GM18505 (cell line): ENCODE results near the gene CAMK2B.

Experiments
- ATAC-seq: cut with Tn5 transposase; IDR thresholded peaks from one replicate; pipeline ENCODE4 v1.9.1; 2021; ENCODE audit not compliant: unreplicated experiment
- POLR2A ChIP-seq: IDR thresholded peaks from 4 replicates; pipeline ENCODE4 v1.6.1; 2011; ENCODE audit warnings: borderline replicate concordance; ENCODE audit not compliant: insufficient read depth, insufficient read length; ENCODE audit errors: extremely low read depth

Gene CAMK2B

DNA sequence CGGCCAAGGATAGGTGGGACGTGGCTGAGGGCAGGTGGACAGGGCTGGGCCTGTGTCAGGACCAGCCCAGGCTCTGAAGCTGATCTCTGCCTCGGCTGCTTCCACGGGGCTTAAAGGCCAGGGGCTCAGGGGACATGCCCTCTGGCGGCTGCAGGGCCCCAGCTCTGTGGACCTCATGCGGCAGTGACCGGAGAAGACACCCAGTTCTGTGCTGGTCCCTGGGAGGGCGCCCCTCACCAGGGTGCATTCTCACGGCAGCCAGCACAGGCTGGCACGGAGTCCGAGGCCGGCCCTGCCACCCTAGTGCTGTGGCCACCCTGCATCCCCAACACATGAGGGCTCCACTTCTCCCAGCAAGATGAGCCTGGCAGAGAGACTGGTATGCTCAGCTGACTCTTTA, 94.3 kb downstream of the CAMK2B start:
- ATAC-seq: no peak
- no peak for TF ChIP-seq POLR2A

DNA sequence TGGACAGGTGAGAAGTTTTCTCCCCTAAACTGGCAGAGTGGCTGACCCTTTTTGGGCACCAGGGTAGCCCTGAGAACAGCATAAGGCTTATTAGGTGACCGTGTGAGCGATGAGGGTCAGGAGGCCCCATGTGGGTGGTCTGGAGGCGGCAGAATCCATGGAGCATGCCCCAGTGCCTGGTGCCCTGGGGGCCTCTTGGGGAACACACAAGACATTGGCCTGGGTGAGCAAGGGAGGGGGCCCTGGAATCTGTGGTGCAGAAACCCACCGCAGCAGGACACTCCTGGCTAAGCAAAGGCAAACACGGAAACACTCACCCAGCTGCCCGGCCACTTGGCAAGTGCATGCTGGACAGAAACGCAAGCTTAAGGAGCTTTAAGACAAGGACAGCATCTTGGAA, 95.1 kb downstream of the CAMK2B start:
- no peak for TF ChIP-seq POLR2A
- ATAC-seq: no peak

DNA sequence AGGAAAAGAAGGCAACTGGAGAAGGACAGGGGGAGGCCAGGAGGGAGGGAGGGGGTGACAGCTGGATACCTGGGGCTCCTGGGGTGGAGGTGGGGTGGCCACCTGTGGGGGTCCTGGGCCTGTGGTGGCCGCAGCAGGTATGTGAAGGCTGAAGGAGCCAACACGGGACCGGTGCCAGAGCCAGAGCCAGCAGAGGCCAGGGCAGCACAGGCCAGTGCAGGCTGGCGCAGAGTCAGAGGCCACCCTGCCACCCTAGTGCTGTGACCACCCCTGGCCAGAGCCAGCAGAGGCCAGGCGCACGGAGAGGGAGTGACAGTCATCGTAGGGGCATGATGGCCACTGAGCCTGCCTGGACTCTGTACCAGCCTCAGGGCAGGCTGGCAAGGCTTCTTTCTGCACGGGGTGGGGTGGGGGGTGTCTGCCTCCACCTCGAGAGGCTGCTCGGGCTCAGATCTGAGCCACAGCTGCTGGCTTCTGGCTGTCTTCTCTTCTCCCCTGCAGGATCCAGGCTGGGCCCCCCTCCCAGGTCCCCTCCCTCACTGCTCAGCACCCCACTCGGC, 95.8 kb downstream of the CAMK2B start:
- no peak for ATAC-seq
- TF ChIP-seq POLR2A: no peak

DNA sequence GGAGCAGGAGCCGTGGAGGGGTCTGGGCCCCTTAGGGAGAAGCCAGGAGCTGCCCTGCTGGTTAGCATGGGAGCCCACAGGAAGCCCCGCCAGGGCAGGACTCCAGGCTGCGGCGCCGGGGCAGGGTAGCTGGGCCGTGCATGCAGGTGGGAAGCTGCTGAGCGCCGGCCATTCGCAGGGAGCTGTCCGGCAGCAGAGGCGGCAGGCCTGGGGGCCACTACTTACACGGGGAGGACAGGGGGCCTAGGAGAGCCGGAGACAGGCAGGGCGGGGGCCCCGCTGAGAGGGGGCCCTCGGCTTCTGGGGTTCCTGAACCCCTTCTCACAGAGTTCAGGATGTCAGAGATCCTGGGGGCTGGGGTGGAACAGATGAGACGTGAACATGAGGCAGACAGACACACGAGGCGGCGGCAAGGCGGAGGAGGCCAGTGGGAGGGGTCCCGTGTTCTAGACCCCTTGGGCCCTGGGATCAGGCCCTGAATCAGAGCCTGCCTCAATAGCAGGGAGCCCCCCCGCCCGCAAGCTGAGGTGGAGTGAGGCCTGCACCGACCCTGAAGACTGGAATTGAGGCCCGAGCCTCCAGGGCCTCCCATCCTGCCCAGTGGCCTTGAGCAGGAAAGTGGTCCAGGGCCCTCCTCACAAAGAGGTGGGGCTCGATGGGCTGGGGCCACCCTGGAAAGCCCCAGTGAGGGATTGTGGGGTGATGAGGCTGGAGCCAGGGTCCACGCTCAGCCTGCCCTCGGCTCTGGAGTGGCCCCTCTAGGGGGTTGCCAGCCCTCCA, 96.6 kb downstream of the CAMK2B start:
- TF ChIP-seq POLR2A: no peak
- ATAC-seq: no peak

DNA sequence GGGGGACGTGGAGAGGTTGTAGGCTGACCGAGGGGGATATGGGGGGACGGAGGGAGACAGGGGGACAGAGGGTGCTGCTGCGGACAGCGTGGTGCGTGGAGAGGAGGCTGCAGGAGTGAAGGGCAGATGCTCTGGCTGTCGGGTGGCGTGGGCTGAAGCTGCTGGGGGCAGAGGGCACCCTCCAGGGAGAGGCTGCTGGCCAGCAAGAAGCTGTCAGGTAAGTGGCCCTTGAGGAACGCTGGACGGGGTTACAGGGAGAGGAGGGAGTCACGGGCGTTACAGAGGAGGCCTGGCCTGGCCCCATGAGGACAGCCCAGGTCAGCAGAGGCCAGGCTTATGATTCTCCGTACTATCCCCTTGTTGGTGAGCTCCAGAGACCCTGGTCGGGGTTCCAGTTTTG, 97.5 kb downstream of the CAMK2B start:
- no peak for ATAC-seq
- TF ChIP-seq POLR2A: no peak

DNA sequence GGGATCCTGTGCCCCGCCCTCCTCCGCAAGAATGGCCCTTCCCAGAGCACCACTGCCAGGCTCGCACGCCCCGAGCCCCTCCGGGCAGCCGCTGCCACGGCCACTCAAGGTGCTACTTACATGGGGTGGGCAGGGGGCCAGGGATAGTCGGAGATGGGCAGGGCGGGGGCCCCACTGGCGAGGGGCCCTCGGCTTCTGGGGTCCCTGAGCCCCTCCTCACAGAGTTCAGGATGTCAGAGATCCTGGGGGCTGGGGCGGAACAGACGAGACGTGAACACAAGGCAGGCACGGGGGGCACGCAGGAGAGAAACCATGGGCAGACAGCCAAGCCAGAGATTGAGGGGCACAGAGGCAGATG, 99.0 kb downstream of the CAMK2B start:
- ATAC-seq: no peak
- TF ChIP-seq POLR2A: no peak

DNA sequence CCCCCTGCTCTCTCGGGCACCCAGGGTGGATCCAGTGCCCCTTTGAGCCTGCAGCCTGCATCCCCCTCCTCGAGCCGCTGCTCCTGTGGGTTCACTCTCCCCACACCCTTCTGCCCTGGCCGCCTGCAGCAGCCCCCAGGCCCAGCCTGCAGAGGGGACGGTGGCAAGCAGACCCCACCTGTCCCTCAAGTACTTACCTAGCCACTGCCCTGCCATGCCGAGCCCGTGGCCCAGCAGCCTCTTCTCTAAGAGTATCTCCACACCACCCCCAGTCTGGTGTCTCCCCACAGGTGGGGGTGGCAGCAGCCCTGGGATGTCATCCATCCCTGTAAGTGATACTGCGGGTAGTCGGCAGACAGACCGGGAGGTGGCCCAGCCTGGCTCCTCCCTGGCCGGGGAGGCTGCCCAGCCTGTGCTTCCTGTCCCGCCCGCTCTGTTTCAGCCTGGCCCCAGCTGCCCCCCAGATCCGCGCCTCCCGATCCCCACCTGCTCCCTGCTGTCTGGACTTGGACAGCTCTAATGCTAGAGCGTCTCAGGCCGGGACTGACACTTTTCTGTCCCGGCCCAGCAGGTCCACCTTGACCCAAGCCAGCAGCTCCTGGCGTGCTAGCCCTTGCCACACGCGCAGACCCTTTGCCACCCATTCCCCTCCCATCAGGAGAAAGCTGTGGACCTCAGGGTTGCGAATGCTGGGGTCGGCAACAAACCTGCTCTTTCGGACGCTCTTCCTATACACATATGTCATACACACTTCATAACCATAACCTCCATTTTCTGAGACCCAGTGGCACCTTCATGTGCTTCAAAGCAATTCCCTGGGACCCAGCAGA, 99.6 kb downstream of the CAMK2B start:
- TF ChIP-seq POLR2A: no peak
- no peak for ATAC-seq

DNA sequence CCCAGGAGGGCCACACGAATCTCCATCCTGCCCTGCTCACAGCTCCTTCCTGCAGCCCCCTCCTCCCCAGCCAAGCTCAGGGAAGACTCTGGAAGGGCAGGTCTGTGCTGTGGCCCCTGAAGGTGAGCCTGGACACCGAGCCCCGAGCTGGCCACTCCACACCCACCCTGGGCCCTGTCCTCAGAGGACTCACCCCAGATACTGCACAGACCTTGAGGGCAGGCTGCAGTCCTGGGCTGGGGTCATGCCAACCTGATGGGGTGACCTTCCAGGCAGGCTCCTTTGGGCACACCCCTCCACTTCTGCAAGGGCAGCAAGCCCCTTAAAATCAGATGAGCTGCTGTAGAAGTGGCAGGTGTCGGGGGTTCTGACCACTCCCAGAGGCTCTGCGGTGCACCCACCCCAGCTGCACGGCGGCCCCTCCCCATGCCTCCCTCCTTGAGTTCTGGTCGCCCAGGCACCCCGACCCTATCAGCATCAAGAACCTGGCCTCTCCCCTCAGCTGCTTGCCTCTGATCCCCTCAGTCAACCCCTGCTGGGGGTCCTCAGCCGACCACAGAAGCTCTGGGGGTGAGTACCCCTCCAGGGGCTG, 100.3 kb downstream of the CAMK2B start:
- no peak for TF ChIP-seq POLR2A
- ATAC-seq: no peak

DNA sequence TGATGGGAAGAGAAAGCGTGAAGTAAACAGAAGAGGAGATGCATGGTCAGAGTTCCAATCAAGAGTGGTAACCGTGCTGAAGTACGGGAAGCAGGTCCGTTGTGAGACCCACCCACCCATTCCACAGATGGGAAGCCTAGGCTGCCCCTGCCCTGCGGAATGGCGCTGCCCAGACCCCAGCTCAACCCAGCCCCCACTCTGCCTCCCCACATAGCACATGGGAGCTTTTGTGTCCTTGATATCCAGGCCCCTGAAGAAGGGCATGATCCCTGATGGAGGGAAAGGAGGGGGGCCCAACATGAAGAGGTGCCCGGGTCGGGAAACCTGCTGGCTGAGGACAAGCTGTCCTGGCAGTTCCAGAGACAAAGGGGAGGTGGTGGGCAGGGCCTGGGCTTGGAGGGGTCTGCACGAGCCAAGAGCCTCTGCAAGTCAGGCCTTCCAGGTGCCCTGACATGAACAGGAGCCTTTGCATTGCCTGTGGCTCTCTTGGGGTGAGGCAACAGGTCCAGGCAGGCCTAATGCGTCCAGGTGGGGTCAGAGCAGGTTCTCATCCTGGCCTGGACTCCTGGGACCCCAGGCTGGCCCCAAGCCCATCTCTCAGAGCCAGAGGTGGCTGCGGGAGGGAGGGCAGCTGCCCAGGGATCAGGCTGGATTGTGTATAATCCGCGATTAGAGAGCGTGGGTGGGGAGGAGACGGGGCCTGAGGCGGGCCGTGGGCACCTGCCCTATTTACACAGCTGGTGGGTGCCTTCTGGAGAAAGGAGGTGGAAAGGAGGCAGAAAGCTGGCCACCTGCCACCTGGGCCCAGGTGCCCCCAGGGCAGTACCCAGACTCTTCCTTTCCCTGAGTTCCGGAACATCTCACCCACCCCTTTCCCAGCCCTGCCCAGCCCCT, 101.1 kb downstream of the CAMK2B start:
- TF ChIP-seq POLR2A: no peak
- no peak for ATAC-seq

DNA sequence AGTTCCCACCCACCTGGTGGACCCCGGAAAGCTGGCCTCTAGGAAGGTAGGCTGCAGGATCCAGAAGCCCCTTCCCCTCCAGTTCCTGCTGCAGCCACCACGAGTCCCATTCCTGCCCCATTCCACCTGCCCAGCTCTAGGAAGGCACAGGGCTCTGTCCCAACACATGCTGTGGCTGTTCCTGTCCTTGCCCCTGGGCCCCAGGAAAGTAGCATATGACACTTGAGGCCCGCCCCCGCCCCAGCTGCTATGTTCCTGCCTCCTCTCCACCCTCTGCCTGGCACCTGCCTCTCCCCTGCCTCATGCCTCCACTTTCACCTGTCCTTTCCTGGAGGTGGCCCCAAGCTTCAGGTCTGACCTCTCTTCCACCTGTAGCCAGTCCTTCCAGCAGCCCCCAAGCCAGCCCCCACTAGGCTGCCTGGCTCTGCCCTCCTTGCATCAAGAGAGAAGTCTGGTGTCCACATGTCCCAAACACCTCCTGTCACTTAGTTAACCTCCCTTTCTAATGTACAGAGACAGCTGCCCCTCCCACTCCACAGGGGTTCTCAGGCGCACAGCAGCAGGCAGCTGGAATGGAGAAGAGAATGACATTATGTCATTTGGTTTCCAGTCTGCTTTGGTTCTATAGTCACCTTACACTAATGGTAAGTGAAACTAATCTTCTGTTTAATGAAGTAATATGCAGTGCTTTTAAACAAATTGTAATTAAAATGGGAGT, 101.9 kb downstream of the CAMK2B start:
- ATAC-seq: no peak
- no peak for TF ChIP-seq POLR2A

DNA sequence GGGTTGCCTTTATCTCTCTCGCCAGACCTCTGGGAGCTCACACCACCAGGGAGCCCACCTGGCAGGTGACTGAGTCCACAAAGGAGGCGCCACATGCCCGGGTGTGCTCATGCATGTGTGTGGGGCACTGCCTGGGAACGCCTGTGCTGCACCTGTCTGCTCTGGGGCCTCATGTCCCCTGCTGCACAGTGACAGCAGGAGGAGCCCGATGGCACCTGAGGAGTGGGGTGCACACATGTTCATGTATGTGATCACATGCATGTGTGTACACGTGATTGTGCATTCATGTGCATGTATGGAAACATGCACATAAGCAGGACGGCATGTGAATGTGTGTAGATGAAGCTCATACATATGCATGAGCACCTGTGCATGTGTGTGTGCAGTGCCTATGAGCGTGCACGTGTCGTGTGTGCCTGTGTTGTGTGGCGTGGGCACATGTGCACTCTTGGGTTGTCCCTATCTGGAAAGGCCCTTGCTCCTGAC, 102.6 kb downstream of the CAMK2B start:
- ATAC-seq: no peak
- no peak for TF ChIP-seq POLR2A

DNA sequence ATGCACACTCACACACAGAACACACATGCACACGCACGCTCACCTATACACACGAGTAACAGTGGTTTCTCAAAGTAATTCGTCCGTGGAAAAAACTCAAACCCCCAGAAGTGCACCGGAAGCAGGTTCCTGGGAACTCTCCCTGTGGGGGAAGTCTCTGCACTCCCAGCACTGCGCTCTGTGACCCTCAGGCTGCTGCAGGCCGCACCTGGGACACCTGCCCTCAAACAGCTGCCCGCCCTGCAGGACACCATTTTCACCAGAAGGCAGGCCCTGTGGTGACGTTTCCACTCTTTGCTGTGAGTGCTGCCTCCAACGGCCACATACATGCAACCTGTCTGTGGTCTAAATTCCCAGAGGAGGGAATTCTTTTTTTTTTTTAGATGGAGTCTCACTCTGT, 103.3 kb downstream of the CAMK2B start:
- no peak for TF ChIP-seq POLR2A
- ATAC-seq: no peak
